Measurements from ENCODE around the gene EME1.
"Not testable (repeated sequence)": the region's sequence is repeated elsewhere in the genome, so short reads cannot be mapped to it uniquely, and the experiment has no call there.

Gene EME1, protein sequence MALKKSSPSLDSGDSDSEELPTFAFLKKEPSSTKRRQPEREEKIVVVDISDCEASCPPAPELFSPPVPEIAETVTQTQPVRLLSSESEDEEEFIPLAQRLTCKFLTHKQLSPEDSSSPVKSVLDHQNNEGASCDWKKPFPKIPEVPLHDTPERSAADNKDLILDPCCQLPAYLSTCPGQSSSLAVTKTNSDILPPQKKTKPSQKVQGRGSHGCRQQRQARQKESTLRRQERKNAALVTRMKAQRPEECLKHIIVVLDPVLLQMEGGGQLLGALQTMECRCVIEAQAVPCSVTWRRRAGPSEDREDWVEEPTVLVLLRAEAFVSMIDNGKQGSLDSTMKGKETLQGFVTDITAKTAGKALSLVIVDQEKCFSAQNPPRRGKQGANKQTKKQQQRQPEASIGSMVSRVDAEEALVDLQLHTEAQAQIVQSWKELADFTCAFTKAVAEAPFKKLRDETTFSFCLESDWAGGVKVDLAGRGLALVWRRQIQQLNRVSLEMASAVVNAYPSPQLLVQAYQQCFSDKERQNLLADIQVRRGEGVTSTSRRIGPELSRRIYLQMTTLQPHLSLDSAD

DNA sequence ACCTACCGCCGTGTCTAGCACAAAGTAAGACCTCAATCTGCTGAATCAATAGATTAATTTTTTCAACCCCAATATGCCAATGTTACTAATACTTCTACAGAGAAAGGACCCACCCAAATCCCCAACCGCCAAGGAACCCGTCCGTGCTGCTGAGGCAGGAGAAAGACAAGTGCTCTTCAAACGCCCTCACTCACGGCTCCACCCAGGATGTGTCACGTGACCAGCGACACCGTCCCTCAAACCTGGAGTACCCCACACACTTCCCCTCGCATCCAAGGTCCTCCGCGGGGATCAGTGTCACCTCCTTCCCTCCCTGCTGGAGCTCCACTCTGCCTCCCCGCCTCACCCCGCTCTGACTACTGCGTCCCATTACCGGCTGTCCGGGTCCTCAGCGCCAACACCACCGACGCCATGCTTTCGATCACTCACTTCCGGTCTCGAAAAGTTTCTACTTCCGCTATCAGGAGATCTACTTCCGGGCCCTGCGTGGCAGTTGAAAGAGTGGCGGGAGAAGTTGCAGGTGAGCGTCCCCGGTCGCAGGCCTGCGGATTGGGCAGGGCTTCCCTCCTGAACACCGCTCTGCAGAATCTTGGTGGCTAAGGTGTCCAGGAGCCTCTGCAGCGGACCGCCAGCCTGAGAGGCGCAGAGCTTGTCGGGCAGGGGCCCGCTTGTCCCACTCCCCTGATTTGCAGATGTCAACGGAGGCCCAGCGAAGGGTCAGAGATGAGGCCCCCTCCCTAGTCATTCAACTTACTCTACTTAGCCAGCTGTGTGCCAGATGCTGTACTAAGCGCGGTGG, at the start of gene EME1, which contains the start of gene MRPL27:
Gene EME1, plus strand, starts transcription at position 472 of the 799 bp plus-strand sequence. CDS start 1,980 bp downstream, outside the sequence.
Gene MRPL27, minus strand, starts transcription at position 427 of the 799 bp plus-strand sequence. Its CDS starts 14 bp downstream, at position 413.
- peak; percentile 91 for DNase-seq

GRCh38 chr17:50325906-50326305, 47.1 kb upstream of the EME1 start:
- no peak for DNase-seq

DNA sequence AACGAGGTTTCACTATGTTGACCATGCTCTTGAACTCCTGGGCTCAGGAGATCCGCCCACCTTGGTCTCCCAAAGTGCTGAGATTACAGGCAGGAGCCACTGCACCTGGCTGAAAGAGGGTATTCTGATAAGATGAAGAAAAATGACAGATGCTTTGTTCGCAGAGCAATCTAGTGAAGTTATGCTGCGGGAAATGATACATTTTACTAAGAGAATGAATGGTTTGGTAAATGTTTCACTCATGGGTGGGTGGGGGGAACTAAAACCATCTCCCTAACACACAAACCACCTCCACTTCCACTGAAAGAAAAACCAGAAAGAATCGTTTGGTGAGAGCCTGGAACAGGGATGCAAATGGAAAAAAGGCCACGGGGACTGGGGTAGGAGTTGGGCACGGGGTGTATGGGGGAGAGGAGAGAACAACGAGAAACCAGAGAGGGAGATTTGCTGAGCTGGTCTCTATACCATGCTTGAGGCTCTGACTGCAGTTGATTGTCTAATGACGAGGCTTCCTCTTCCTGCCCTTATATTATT, 46.1 kb upstream of the EME1 start:
- no peak for DNase-seq

DNA sequence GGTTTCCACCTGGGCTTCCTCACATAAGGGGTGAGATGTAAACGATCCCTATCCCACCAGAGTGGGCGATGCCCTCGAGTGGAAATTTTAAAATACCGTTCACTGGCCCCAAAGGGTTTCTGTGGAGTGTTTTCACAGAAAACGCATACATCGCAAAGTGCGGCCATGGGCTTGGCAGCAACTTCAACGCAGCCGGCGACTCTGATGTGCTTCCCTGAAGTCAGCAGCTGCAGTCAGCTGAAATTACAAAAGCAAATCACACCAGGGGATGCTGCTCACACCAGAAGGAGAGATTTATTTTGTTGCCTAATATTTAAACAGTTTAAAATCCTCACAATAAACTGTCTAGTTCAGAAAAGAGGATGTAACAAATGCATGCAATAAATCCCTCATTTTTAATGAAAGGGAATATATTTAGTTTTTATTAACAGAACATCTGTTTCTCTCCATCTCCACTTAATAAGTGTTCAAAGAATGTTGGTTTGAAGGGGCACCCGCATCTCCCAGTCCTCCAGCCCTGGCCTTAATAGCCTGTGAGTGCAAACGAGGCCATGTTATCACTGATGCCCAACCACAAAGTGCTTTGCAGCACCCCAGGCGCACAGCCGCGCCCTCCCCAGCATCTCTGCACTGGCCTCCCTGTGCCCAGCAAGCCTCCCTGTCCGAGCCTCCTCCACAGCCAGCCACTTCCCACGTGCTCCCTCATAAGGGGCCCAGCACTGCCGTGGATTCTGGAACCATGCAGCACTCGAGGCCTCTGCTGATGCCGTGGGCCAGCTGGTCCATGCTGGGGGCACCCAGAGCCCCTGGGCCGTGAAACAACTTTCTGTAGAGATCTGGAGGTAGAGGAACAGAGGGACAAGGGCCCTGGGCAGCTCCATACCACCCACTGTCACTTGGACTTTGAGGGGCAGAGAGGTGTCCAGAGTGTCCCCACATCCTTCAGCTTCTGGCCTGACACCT, 44.4 kb upstream of the EME1 start:
- DNase-seq = no peak

DNA sequence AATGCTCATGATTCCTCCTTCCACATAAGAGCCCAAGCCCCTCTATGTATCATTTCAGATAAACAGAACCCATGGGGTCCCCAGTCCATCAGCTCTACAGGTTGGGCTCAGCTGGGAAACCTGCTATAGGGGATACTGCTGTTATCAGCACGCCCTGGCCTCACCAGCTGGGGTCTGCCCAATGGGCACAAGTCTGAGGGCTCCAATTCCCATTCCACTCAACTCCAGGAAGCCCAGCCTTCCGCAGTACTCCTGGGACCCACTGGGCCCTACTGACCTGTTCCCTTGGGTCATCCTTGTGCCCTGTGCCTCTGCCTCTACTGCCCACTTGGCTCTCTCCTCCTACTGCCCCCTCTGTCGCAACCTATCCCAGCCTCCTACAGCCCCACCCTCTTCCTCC, 43.3 kb upstream of the EME1 start:
- DNase-seq = no peak

DNA sequence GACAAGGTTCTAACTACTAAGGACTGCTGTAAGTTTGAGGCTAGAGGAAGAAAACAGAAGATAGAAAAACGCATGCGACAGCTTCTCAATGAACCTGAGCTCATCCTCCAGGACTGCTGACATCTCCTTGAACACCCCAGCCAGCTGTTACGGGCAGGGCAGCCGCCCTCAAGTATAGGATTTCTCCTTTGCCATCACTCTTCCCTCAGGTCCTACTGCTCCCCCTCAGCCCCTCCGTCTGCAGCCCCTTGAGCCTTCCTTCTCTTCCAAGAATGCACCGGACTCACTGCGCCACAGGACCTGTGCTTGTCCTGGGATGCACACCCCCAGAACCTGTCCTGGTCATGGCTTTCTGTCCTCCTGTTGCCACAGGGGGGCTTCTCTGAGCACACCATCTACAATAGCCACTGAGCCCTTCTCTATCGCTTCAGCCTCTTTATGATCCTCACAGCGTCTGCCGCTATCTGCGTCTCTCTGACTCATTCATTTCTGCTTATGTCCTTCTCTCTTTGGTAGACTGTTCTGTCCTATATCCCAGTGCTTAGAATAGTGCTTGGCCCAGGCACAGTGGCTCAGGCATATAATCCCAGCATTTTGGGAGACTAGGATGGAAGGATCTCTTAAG, 42.8 kb upstream of the EME1 start:
- DNase-seq = no peak

DNA sequence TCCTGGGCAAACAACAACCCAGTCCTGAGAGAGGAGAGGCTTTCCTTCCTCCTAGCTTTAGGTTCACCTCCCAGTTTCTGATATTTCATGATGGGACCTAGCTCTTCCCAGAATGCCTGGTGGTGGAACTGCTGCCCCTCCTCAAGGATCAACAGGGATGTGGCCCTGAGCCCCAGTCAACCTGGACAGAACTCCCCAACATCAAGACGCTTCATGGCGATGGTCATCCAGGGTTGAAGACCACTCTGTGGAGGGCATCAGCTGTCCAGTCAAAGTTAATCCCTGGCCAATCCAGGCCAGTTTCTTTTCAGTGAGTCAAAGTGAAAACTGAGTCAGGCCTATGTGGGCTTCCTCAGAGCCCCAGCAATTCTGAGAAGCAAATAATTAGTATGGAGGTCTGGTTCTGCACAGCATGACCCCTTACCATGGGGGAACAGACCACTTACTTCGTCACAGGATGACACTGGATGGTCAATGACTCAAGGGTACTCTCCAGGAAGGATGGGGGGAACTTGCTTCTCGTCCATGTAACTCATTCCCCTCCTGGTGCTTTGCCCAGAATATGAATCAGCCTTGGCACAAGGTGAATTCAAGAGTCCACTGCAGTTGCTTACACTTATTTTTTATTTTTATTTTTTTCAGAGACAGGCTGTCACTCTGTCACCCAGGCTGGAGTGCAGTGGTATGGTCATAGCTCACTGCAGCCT, 41.8 kb upstream of the EME1 start:
- no peak for DNase-seq

DNA sequence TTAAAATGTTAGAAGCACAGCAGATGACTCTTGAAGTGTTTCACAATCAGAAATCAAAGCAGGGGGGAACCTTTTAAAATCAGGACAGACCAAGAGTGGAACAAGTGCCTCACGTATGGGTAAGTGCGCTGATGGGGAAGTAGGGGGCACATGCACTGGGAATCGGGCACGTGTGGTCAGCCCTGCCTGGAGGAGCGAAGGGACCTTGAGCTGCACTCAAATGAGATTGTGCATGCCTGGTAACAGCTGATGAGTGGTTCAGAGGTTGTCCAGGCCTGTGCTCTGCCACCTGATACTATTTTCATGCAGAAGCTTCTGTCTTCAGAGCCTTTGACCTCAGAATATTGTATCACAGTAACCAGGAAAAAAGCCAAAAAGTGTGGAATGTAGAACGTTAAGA, 40.8 kb upstream of the EME1 start:
- no peak for DNase-seq

- not testable (repeated sequence) for DNase-seq
These were observed 39.6 kb upstream of the EME1 start for GRCh38 chr17:50333291-50334057.

GRCh38 chr17:50337956-50338355, 35.1 kb upstream of the EME1 start:
- no peak for DNase-seq

- DNase-seq = no peak
These were observed 34.4 kb upstream of the EME1 start for GRCh38 chr17:50338645-50339044.

- DNase-seq = no peak
These were observed 33.6 kb upstream of the EME1 start for GRCh38 chr17:50339381-50339780.

DNA sequence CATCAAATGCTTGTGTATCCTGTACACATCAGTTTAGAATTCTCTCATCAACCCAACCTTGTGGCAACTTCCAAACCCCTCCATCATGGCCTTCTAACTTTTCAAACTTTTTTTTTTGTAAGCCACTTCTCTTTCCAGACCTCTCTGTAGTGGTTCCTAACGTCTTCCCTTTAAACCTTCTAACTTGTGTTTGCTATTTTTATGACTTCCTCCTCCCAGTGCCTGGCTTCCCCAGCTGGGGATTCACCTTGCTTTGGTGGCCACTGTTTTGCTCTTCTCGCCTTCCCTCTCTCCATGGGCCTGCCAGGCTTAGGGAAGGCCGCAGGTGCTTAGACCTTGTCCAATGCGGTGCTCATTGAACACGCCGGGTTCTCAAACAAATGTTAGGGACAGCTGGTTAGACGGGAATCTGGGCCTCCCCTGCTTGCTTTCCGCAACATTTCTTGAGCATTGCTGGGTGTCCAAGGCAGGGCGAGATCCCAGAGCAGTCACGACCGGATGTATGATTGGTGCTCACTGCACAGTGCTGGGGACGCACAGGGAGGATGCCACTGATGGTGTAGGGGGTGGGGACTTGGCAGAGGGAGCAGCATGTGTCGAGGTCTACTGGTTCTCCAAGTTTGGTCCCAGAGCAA, 28.2 kb upstream of the EME1 start:
- no peak for DNase-seq

DNA sequence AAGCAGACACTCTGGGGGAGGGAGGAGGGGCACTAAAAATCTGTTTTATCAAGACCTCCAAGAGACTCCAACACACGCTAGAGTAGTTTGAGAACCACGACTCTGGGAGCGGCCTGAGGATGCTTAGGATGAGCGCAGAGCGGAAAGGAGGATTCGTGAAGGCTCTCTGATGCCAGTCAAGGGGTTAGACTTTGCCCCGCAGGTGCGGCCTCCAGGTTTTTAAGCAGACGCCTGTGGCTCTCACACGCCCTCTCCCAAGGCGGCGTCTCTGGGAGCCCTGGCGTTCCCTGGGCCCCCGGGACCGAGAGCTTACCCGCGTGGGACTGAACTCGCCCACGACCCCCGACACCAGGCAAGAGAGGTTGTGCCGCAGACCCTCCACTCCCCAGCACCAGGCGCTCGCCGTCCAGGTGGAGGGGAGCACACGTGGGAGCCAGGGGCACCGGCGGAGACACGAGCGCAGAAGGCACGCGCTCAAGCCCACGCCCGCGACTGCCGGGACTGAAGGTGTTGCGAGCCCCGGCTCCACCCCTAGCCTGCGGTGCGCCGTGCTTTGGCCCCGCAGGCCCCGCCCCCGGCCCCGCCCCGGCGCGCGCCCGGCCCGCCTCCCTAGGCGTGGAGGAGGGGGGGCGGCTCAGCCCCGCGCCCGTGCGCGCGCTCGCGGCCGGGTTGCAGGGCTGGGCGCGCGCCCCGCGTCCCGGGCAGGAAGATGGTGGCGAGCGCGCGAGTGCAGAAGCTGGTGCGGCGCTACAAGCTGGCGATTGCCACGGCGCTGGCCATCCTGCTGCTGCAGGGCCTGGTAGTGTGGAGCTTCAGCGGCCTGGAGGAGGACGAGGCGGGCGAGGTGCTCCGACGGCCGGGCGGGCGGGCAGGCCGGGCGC, 27.4 kb upstream of the EME1 start, which contains the start of gene XYLT2:
Gene XYLT2, plus strand, starts transcription at position 695 of the 881 bp plus-strand sequence. Its CDS starts 15 bp downstream, at position 710.
- DNase-seq = peak; percentile 26

DNA sequence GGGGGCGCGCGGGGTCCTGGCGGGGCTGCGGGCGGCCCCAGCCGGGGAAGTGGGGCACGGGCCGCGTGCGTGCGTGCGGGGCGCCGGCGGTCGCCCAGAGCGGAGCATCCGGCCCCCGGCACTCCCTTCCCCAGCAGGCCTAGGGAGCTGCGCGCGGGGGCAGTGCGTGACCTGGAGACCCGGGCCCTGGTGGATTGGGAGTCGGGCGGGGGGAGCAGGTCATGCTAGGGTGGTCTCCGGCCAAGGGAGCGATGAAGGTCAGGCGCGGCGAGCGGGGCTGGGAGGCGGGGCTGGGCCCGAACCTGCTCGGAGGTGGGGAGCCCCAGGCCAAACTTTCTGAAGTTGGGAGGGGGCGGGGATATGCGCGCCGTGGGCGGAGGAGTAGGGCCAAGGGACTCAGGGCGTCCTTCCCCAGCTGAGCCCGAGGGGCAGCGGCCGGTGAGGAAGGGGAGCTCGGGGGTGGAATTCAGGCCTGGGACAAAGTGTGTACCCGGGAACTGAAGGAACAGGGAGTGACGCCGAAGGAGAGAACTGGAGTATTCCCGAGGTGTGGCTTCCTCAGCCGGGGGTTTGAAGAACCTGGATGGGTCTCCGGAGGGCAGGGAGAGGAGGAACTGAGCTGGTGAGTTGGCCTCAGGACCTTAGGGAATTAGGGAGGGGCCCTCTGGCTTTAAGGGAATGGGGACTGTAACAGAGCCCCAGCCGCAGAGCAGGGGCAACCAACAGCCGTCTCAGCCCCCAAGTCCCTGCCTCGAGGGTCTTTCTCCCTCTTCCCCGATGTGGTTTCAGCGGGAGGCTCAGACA, 26.5 kb upstream of the EME1 start:
- no peak for DNase-seq

- DNase-seq = no peak
These were observed 25.7 kb upstream of the EME1 start for GRCh38 chr17:50347117-50347893.

DNA sequence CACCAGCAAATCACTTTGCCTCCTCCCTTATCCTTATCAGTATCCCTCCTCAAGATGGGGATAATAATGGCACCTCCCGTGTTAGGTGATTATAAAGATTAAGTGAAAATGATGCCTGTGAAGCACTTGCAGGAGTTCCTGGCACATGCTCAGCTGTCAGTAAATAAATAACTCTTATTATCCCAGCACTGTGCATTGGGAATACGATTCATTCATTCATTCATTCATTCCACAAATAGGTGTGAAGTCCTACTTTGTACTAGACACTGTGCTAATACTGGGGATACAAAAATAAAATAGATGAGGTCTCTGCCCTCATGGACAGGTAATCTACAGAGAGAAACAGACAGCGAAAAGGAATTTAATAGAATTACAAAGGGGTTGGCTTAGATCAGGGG, 25.1 kb upstream of the EME1 start:
- DNase-seq = no peak
